ENCODE measurements around the gene STPG1.

Gene STPG1

DNA sequence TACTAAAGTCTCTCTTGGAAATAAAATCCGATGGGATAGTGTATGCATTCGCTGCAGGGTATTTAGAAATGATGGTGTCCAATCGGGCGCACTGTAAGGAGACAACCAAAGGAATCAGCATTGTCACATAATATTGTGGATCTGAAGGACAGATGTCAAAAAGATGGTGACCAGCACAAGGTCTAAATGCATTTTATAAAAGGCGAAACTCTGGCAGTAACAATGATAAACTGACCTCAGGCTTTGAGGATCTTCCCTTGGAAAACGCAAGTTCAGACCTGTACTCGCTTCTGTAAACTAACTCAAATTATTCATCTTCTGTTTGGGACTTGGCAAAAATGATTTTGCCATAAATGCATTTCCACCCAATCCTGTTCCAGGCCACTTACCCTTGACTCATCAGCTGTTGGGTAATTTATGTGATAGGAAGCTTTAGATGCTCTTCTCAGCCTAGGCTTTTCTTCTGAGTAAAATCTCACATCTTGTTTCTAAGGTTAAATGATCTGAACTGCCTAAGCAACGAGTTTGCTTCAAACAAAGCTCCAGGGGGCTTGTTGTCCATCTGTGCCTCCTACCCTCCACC is 33.8 kb downstream of the STPG1 start:
- DNase-seq: no peak

DNA sequence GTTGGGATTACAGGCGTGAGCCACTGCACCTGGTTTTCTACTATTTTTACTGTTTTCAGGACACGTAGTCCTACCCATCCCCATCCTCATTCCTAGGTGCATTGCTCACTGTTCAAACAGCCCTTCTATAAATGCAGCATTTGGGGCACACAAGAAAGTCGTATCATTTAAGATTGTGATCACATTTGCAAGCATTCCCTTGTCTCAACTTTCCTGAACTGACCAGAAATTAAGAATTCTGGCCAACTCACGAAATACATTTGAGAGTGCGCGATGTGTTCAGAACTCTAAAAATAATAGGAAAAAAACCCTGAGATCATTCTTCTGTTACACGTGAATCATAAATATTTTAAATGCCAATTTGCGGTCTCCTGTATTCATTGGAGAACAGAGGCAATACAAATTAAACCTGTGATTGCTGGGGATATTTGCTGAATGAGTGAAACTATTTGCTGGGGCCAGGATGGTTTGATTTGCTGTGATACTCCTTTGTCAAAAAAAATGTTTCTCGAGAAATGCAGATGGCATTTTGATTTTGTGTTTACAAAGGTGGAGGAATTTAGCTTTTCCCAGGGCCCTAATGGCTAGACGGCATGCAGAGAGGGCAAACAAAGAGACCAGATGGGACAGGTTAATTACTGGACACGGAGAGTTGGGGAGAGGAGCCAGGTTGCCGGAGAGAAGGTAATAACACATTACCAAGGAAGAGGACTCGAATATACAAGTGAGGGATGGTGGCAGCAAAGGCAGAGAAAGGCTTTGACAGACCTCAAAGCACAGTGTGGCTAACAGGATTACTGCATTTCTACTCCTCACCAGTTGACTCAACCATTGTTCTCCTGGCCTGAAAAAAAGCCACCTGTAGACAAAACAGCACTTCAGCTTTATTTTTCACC is 38.4 kb downstream of the STPG1 start:
- no peaks in the 10 kb centered on the region for H3K4me1 ChIP-seq (ENCODE audit: control insufficient read depth, insufficient read depth, low read length, poor library complexity, severe bottlenecking)
- no peaks in the 10 kb centered on the region for H3K36me3 ChIP-seq (ENCODE audit: control insufficient read depth, insufficient read depth, low read length)
- no peak for DNase-seq
- H3K27me3 ChIP-seq (replicated peaks; ENCODE audit: control insufficient read depth, insufficient read depth, low read length, poor library complexity, severe bottlenecking): no peaks in the 10 kb centered on the region
- no peak overlapping the region for H3K27ac ChIP-seq (ENCODE audit: insufficient read depth, low read length, poor library complexity, severe bottlenecking)
- H3K4me3 ChIP-seq (ENCODE audit: insufficient read depth, low read depth, low read length, poor library complexity, severe bottlenecking): no peak overlapping the region
- H3K9me3 ChIP-seq (ENCODE audit: control insufficient read depth, low read length): no peaks in the 10 kb centered on the region

More for the DNA sequence above, 33.8 kb downstream of the STPG1 start:
- Histone ChIP-seq H3K36me3 (ENCODE audit: control insufficient read depth, insufficient read depth, low read length) (no peaks in the 10 kb centered on the region), H3K4me3 (ENCODE audit: insufficient read depth, low read depth, low read length, poor library complexity, severe bottlenecking) (no peak overlapping the region), H3K9me3 (ENCODE audit: control insufficient read depth, low read length) (no peaks in the 10 kb centered on the region), H3K4me1 (ENCODE audit: control insufficient read depth, insufficient read depth, low read length, poor library complexity, severe bottlenecking) (peaks cover 3% of the 10 kb centered on the region), H3K27me3 (replicated peaks; ENCODE audit: control insufficient read depth, insufficient read depth, low read length, poor library complexity, severe bottlenecking) (no peaks in the 10 kb centered on the region), H3K27ac (ENCODE audit: insufficient read depth, low read length, poor library complexity, severe bottlenecking) (no peak overlapping the region)

DNA sequence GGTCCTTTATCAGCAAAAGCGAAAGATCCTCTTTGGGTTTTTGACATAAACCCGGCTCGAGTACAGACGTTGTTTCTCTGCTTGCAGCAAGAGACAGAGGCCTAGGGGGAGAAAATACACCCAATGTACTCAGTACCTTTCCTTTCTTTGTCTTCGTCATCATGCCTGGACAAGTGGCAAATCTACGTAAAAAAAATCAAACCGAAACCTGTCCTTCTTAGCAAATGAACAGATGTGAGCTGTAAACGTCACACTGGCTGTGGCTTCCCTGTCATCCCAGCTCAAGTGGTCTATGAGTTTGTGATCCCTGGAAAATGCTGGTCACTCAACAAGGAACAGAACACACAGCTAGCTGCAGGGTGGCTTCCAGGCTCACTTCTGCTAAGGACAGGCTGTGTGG is 39.9 kb downstream of the STPG1 start:
- no peaks in the 10 kb centered on the region for H3K4me1 ChIP-seq (ENCODE audit: control insufficient read depth, insufficient read depth, low read length, poor library complexity, severe bottlenecking)
- no peak for DNase-seq
- no peaks in the 10 kb centered on the region for H3K9me3 ChIP-seq (ENCODE audit: control insufficient read depth, low read length)
- no peaks in the 10 kb centered on the region for H3K27me3 ChIP-seq (replicated peaks; ENCODE audit: control insufficient read depth, insufficient read depth, low read length, poor library complexity, severe bottlenecking)
- H3K4me3 ChIP-seq (ENCODE audit: insufficient read depth, low read depth, low read length, poor library complexity, severe bottlenecking): no peak overlapping the region
- H3K36me3 ChIP-seq (ENCODE audit: control insufficient read depth, insufficient read depth, low read length): no peaks in the 10 kb centered on the region
- H3K27ac ChIP-seq (ENCODE audit: insufficient read depth, low read length, poor library complexity, severe bottlenecking): no peak overlapping the region

DNA sequence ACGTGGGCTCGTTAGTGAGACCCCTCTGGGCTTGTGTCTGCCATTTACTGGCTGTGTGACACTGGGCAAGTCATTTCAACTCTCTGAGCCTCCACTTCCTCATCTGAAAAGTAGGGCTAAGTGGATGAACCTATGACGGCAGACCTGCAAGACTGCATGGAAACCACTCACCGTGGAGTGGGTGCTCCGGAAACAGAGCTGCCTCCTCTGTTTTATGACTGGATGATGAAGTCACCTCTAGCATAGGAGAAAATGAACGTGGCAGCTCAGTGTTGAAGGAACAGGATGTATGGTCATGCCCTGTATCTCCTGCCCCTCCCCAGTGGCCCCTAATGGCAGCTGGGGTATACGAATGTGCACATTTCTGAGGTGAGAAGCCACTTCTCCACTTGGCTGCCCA is 40.5 kb downstream of the STPG1 start:
- Histone ChIP-seq H3K27ac (ENCODE audit: insufficient read depth, low read length, poor library complexity, severe bottlenecking) (no peak overlapping the region), H3K4me3 (ENCODE audit: insufficient read depth, low read depth, low read length, poor library complexity, severe bottlenecking) (no peak overlapping the region)
- no peak for DNase-seq

DNA sequence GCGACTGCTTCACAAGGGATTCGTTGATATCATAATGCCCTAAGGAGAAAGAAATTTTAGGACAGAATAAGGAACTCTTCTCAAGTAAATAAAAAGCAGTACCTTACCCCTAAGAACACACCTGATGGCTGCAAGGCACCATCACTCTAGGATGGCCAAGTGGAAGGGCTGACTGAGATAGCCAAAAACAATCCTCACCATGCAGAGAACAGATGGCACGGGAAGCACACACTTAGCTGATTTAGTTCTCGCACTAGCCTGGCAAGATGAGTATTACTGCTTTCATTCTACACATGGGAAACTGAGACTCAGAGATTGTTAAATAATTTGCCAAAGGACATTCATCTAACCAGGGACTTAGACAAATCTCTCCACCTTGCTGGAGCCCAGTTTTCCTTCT is 43.8 kb downstream of the STPG1 start:
- Histone ChIP-seq H3K36me3 (ENCODE audit: control insufficient read depth, insufficient read depth, low read length) (no peaks in the 10 kb centered on the region), H3K4me3 (ENCODE audit: insufficient read depth, low read depth, low read length, poor library complexity, severe bottlenecking) (no peak overlapping the region), H3K27me3 (replicated peaks; ENCODE audit: control insufficient read depth, insufficient read depth, low read length, poor library complexity, severe bottlenecking) (no peaks in the 10 kb centered on the region), H3K27ac (ENCODE audit: insufficient read depth, low read length, poor library complexity, severe bottlenecking) (no peak overlapping the region), H3K4me1 (ENCODE audit: control insufficient read depth, insufficient read depth, low read length, poor library complexity, severe bottlenecking) (no peaks in the 10 kb centered on the region), H3K9me3 (ENCODE audit: control insufficient read depth, low read length) (no peaks in the 10 kb centered on the region)
- no peak for DNase-seq

More for the DNA sequence above, 40.5 kb downstream of the STPG1 start:
- H3K4me1 ChIP-seq (ENCODE audit: control insufficient read depth, insufficient read depth, low read length, poor library complexity, severe bottlenecking): no peaks in the 10 kb centered on the region
- H3K27me3 ChIP-seq (replicated peaks; ENCODE audit: control insufficient read depth, insufficient read depth, low read length, poor library complexity, severe bottlenecking): no peaks in the 10 kb centered on the region
- H3K9me3 ChIP-seq (ENCODE audit: control insufficient read depth, low read length): no peaks in the 10 kb centered on the region
- no peaks in the 10 kb centered on the region for H3K36me3 ChIP-seq (ENCODE audit: control insufficient read depth, insufficient read depth, low read length)

DNA sequence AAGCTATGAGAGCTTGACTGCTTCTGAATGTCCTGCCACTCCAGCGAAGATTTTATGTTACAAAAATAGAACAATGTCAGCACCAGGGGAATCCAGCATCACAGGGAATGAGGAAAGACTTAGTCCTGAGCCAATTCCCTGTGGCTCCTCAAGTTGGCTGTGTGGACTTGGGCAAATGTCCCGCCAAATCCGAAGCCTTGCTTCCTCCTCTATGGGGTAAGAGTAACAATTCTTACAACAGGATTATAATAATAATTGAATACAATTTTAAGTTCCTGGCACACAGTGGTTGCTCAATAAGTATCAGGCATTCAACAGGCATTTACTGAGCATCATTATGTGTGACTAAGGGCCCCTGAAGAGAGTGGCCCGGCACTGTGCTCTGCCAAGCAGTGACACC is 44.4 kb downstream of the STPG1 start:
- Histone ChIP-seq H3K9me3 (ENCODE audit: control insufficient read depth, low read length) (no peaks in the 10 kb centered on the region), H3K4me1 (ENCODE audit: control insufficient read depth, insufficient read depth, low read length, poor library complexity, severe bottlenecking) (no peaks in the 10 kb centered on the region), H3K36me3 (ENCODE audit: control insufficient read depth, insufficient read depth, low read length) (no peaks in the 10 kb centered on the region), H3K27ac (ENCODE audit: insufficient read depth, low read length, poor library complexity, severe bottlenecking) (no peak overlapping the region), H3K27me3 (replicated peaks; ENCODE audit: control insufficient read depth, insufficient read depth, low read length, poor library complexity, severe bottlenecking) (no peaks in the 10 kb centered on the region), H3K4me3 (ENCODE audit: insufficient read depth, low read depth, low read length, poor library complexity, severe bottlenecking) (no peak overlapping the region)
- DNase-seq: no peak

DNA sequence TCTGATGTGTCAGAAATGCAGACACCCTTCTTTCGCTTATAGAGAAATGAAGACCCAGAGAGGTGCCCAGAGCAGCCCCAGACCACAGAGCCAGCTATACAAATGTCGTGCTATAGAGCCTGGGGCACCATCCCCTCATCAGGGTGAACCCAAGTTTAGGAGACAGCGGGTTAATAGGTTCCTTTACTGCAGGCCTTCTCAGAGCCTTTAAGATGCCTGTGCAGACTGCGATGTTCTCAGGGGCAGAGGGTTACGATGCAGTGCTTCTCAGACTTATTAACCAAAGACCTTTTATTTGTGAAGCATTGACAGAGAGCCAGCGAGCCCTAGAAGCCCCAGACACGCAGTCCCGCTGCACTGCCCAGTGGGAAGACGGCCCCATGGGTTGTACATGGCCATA is 46.9 kb downstream of the STPG1 start:
- Histone ChIP-seq H3K36me3 (ENCODE audit: control insufficient read depth, insufficient read depth, low read length) (no peaks in the 10 kb centered on the region), H3K27me3 (replicated peaks; ENCODE audit: control insufficient read depth, insufficient read depth, low read length, poor library complexity, severe bottlenecking) (no peaks in the 10 kb centered on the region), H3K27ac (ENCODE audit: insufficient read depth, low read length, poor library complexity, severe bottlenecking) (no peak overlapping the region), H3K4me3 (ENCODE audit: insufficient read depth, low read depth, low read length, poor library complexity, severe bottlenecking) (no peak overlapping the region), H3K4me1 (ENCODE audit: control insufficient read depth, insufficient read depth, low read length, poor library complexity, severe bottlenecking) (no peaks in the 10 kb centered on the region), H3K9me3 (ENCODE audit: control insufficient read depth, low read length) (no peaks in the 10 kb centered on the region)
- DNase-seq: no peak

DNA sequence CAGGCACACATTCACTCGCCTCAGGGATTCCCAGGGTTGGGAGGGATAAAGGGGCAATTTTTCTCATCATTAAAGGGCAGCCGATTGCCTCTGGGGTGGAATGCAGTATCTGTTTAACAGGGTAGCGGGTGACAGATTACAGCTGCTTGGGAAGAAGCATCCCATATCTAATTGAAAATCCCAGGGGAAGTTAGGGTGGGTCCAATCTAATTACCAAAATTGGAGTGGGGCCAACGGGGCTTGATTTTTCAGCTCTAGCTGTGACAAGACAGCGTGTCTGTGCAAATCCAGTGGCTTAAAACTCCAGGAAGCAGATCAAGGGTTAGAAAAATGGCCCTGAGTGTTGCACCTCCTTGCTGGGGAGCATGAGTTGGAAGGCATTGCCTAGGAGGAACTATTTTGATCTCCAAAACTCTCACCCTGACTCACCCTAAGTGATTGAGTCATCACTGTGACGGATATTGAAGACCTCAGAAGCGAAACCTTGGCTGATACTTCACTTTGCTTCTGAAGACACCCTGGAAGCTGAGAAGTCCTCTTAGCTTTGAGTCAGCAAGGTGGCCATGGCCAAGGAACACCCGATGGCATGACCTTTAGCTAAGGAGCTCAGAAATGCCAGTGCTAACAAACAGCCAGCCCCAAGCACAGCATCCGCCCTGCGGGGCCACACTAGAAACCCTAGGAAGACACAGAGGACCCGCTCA is 48.5 kb downstream of the STPG1 start:
- Histone ChIP-seq H3K4me1 (ENCODE audit: control insufficient read depth, insufficient read depth, low read length, poor library complexity, severe bottlenecking) (no peaks in the 10 kb centered on the region), H3K9me3 (ENCODE audit: control insufficient read depth, low read length) (no peaks in the 10 kb centered on the region), H3K27ac (ENCODE audit: insufficient read depth, low read length, poor library complexity, severe bottlenecking) (no peak overlapping the region), H3K27me3 (replicated peaks; ENCODE audit: control insufficient read depth, insufficient read depth, low read length, poor library complexity, severe bottlenecking) (no peaks in the 10 kb centered on the region), H3K36me3 (ENCODE audit: control insufficient read depth, insufficient read depth, low read length) (no peaks in the 10 kb centered on the region), H3K4me3 (ENCODE audit: insufficient read depth, low read depth, low read length, poor library complexity, severe bottlenecking) (no peak overlapping the region)
- DNase-seq: no peak

DNA sequence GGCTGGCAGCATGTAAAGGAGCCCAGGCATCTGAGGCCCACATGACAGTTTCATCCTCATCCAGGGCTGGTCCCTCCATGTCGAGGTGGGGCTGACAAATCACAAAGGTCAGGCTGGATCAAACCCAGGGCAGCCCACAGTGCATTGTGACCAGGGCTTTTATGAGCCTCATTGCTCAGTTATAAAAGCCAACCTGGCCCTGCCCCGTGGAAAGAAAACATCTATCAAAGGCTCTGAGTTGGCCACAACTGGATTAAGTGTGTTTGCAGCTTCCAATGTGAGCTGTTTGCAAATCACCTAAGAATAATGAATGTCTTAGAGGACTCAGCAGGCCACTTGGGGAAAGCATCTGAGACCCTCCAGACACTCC is 49.0 kb downstream of the STPG1 start:
- H3K4me3 ChIP-seq (ENCODE audit: insufficient read depth, low read depth, low read length, poor library complexity, severe bottlenecking): no peak overlapping the region

DNA sequence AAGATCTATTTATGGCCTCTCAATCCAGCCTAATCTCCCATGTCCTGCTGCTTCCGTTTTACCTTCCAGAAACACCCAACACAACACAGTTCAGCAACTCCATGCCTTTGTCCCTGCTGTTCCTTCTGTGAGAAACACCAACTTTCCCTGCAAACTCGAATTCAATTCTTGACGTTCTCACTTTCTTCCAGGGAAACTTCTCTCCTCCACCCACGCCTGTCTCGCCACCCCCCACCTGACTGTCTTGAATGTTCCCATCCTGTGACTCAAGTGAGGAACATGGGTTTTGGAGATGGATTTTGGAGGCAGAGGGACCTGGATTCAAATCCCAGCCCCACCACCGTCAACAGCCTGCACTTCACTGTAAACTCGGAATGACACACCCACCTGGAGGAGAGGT is 49.6 kb downstream of the STPG1 start:
- Histone ChIP-seq H3K4me3 (ENCODE audit: insufficient read depth, low read depth, low read length, poor library complexity, severe bottlenecking) (no peak overlapping the region), H3K4me1 (ENCODE audit: control insufficient read depth, insufficient read depth, low read length, poor library complexity, severe bottlenecking) (no peaks in the 10 kb centered on the region), H3K27me3 (replicated peaks; ENCODE audit: control insufficient read depth, insufficient read depth, low read length, poor library complexity, severe bottlenecking) (no peaks in the 10 kb centered on the region), H3K36me3 (ENCODE audit: control insufficient read depth, insufficient read depth, low read length) (no peaks in the 10 kb centered on the region), H3K9me3 (ENCODE audit: control insufficient read depth, low read length) (no peaks in the 10 kb centered on the region), H3K27ac (ENCODE audit: insufficient read depth, low read length, poor library complexity, severe bottlenecking) (no peak overlapping the region)
- DNase-seq: no peak

More for the DNA sequence above, 49.0 kb downstream of the STPG1 start:
- Histone ChIP-seq H3K9me3 (ENCODE audit: control insufficient read depth, low read length) (no peaks in the 10 kb centered on the region), H3K27me3 (replicated peaks; ENCODE audit: control insufficient read depth, insufficient read depth, low read length, poor library complexity, severe bottlenecking) (no peaks in the 10 kb centered on the region), H3K36me3 (ENCODE audit: control insufficient read depth, insufficient read depth, low read length) (no peaks in the 10 kb centered on the region), H3K27ac (ENCODE audit: insufficient read depth, low read length, poor library complexity, severe bottlenecking) (no peak overlapping the region), H3K4me1 (ENCODE audit: control insufficient read depth, insufficient read depth, low read length, poor library complexity, severe bottlenecking) (no peaks in the 10 kb centered on the region)
- DNase-seq: no peak
